Cardiac fibroblast (primary cell): ENCODE results near the gene PPP1CC.
A peak's percentile ranks its signal among the peaks of the same experiment; 100 is the strongest.

Experiments used
- DNase-seq, 2 donors: peaks; one replicate each; pipeline versions ENCODE4 v3.0.0 to v3.0.0-alpha.2; 2010; ENCODE audit warnings: low read depth in 2 of 2
- H3K4me3 ChIP-seq, 2 donors: replicated peaks in 1 of 2; 1 replicate in 1 of 2; 2 replicates in 1 of 2; pipeline ENCODE4 v1.5.1; 2011; ENCODE audit warnings: low read depth in 2 of 2, low read length in 2 of 2, mild to moderate bottlenecking in 2 of 2, moderate library complexity in 1 of 2
- CTCF ChIP-seq: IDR thresholded peaks from one replicate; pipeline ENCODE4 v1.5.1; 2011; ENCODE audit warnings: low read depth, mild to moderate bottlenecking, low read length, inconsistent platforms

Gene PPP1CC

GRCh38 chr12:110693731-110694130 lies 49.0 kb downstream of the PPP1CC start:
- no peak overlapping the region for H3K4me3 ChIP-seq
- no peak for TF ChIP-seq CTCF
- DNase-seq: peak in 1 of 2 donors; percentile 41

- no peak for TF ChIP-seq CTCF
- DNase-seq: no peak
- H3K4me3 ChIP-seq: no peak overlapping the region
These were observed 52.6 kb downstream of the PPP1CC start for GRCh38 chr12:110690127-110690430.

- peak; percentile 14 to 32 for DNase-seq
- H3K4me3 ChIP-seq: peak overlapping the region; percentile 42 to 56
- no peak for TF ChIP-seq CTCF
These were observed 53.2 kb downstream of the PPP1CC start for GRCh38 chr12:110689281-110690126.

GRCh38 chr12:110688446-110689280 lies 54.0 kb downstream of the PPP1CC start, which contains the start of gene HVCN1:
Gene HVCN1, minus strand, starts transcription at chr12:110689115. Its CDS starts 5,870 bp downstream, at chr12:110683245.
- DNase-seq: peak in 1 of 2 donors; percentile 17
- TF ChIP-seq CTCF: no peak
- H3K4me3 ChIP-seq: peak within 1 kb of the TSS; percentile 52 to 56

- no peak for TF ChIP-seq CTCF
- no peak overlapping the region for H3K4me3 ChIP-seq
These were observed 55.1 kb downstream of the PPP1CC start for GRCh38 chr12:110687396-110688169.

GRCh38 chr12:110686294-110686903 lies 56.3 kb downstream of the PPP1CC start:
- no peak for TF ChIP-seq CTCF
- DNase-seq: no peak
- H3K4me3 ChIP-seq: no peak overlapping the region

More at GRCh38 chr12:110687396-110688169, 55.1 kb downstream of the PPP1CC start:
- no peak for DNase-seq
